Mesendoderm (in vitro differentiated cells): ENCODE data around the gene SMIM10L2A.

Experiments used
- DNase-seq: peaks from one replicate; pipeline ENCODE4 v3.0.0; 2013
- H2AK5ac ChIP-seq: 2 replicates; pipeline ENCODE4 v1.6.1; 2013; ENCODE audit warnings: low read length, inconsistent platforms
- H2BK120ac ChIP-seq: 2 replicates; pipeline ENCODE4 v1.6.1; 2013; ENCODE audit warnings: low read depth, mild to moderate bottlenecking, low read length, moderate library complexity, mixed read lengths
- H2BK15ac ChIP-seq: replicated peaks from 2 replicates; pipeline ENCODE4 v1.6.1; 2013; ENCODE audit warnings: low read depth, mild to moderate bottlenecking, moderate library complexity
- H2BK5ac ChIP-seq: 2 replicates; pipeline ENCODE4 v1.6.1; 2013; ENCODE audit warnings: low read length, inconsistent platforms
- H3K18ac ChIP-seq: 2 replicates; pipeline ENCODE4 v1.6.1; 2013; ENCODE audit warnings: mild to moderate bottlenecking, low read length, mixed read lengths
- H3K23ac ChIP-seq: one replicate; pipeline ENCODE4 v1.6.1; 2013; ENCODE audit warnings: low read length
- H3K27ac ChIP-seq: 2 replicates; pipeline ENCODE4 v1.5.1; 2013; ENCODE audit warnings: low read depth, mild to moderate bottlenecking, inconsistent platforms, low read length, moderate library complexity
- H3K27me3 ChIP-seq: 2 replicates; pipeline ENCODE4 v1.6.1; 2013; ENCODE audit warnings: low read length, control low read depth, mild to moderate bottlenecking, inconsistent platforms; ENCODE audit not compliant: insufficient read depth, poor library complexity
- H3K36me3 ChIP-seq: 2 replicates; pipeline ENCODE4 v1.6.1; 2013; ENCODE audit warnings: low read length, inconsistent platforms; ENCODE audit not compliant: control insufficient read depth, insufficient read depth
- H3K4ac ChIP-seq: one replicate; pipeline ENCODE4 v1.6.1; 2013; ENCODE audit warnings: low read depth, mild to moderate bottlenecking, low read length, moderate library complexity
- H3K4me1 ChIP-seq: 2 replicates; pipeline ENCODE4 v1.6.1; 2013; ENCODE audit warnings: low read depth, low read length, inconsistent platforms; ENCODE audit not compliant: control insufficient read depth
- H3K4me2 ChIP-seq: 2 replicates; pipeline ENCODE4 v1.6.1; 2013; ENCODE audit warnings: low read length
- H3K4me3 ChIP-seq: 2 replicates; pipeline ENCODE4 v1.5.1; 2013; ENCODE audit warnings: mild to moderate bottlenecking, low read length
- H3K56ac ChIP-seq: one replicate; pipeline ENCODE4 v1.6.1; 2013; ENCODE audit warnings: low read length
- H3K79me1 ChIP-seq: 2 replicates; pipeline ENCODE4 v1.6.1; 2013; ENCODE audit warnings: low read length, inconsistent platforms
- H3K79me2 ChIP-seq: 2 replicates; pipeline ENCODE4 v1.6.1; 2013; ENCODE audit warnings: mild to moderate bottlenecking, low read length; ENCODE audit not compliant: control insufficient read depth, insufficient read depth
- H3K9ac ChIP-seq: 2 replicates; pipeline ENCODE4 v1.6.1; 2013; ENCODE audit warnings: low read length, inconsistent platforms
- H4K5ac ChIP-seq: one replicate; pipeline ENCODE4 v1.6.1; 2013; ENCODE audit warnings: low read length
- H4K8ac ChIP-seq: one replicate; pipeline ENCODE4 v1.6.1; 2013; ENCODE audit warnings: low read depth, mild to moderate bottlenecking, control low read depth, low read length, moderate library complexity
- WGBS: extraction: QIAGEN DNeasy Blood & Tissue Kit; methylation state at CpG from one replicate; pipeline ENCODE4 v1.1.7; 2013; ENCODE audit warnings: low lambda C conversion rate, missing lambda C conversion rate; ENCODE audit not compliant: insufficient coverage; ENCODE audit errors: extremely low coverage; 5-methylcytosine and 5-hydroxymethylcytosine counted together

SMIM10L2A gene

GRCh38 chrX:135388841-135389240, 32.9 kb upstream of the SMIM10L2A start:
- H2AK5ac ChIP-seq = no peak overlapping the region
- no peak overlapping the region for H3K23ac ChIP-seq
- H3K9ac ChIP-seq = no peak overlapping the region
- H4K5ac ChIP-seq = no peak overlapping the region
- H3K4me1 ChIP-seq = no peaks in the 10 kb centered on the region
- H2BK15ac ChIP-seq = no peak overlapping the region
- no peak overlapping the region for H3K4ac ChIP-seq
- no peak overlapping the region for H3K56ac ChIP-seq
- no peak overlapping the region for H3K18ac ChIP-seq
- no peak overlapping the region for H3K4me2 ChIP-seq
- H3K36me3 ChIP-seq = no peaks in the 10 kb centered on the region
- no peak overlapping the region for H2BK5ac ChIP-seq
- no peaks in the 10 kb centered on the region for H3K27me3 ChIP-seq
- H3K4me3 ChIP-seq = no peak overlapping the region
- H3K79me1 ChIP-seq = no peaks in the 10 kb centered on the region
- H2BK120ac ChIP-seq = no peak overlapping the region
- no peak overlapping the region for H4K8ac ChIP-seq
- no CpG with 5 or more reads among the region's 2 CpGs for WGBS
- H3K27ac ChIP-seq = no peak overlapping the region
- DNase-seq = no peak
- H3K79me2 ChIP-seq = no peaks in the 10 kb centered on the region

GRCh38 chrX:135389243-135389642, 32.5 kb upstream of the SMIM10L2A start:
- Histone ChIP-seq H4K5ac (no peak overlapping the region), H3K4me2 (no peak overlapping the region), H3K23ac (no peak overlapping the region), H4K8ac (no peak overlapping the region), H3K79me1 (no peaks in the 10 kb centered on the region), H2BK120ac (no peak overlapping the region), H2BK5ac (no peak overlapping the region), H3K27ac (no peak overlapping the region), H2BK15ac (no peak overlapping the region), H3K79me2 (no peaks in the 10 kb centered on the region), H2AK5ac (no peak overlapping the region), H3K27me3 (no peaks in the 10 kb centered on the region), H3K36me3 (no peaks in the 10 kb centered on the region), H3K56ac (no peak overlapping the region), H3K4me1 (no peaks in the 10 kb centered on the region), H3K9ac (no peak overlapping the region), H3K4ac (no peak overlapping the region), H3K4me3 (no peak overlapping the region), H3K18ac (no peak overlapping the region)
- WGBS = no CpG with 5 or more reads among the region's 1 CpG
- DNase-seq = no peak

- H3K56ac ChIP-seq = no peak overlapping the region
- DNase-seq = peak; percentile 76
- no peak overlapping the region for H4K8ac ChIP-seq
- H4K5ac ChIP-seq = no peak overlapping the region
- no peaks in the 10 kb centered on the region for H3K79me2 ChIP-seq
- no peak overlapping the region for H2BK5ac ChIP-seq
- H3K4me3 ChIP-seq = no peak overlapping the region
- H3K27me3 ChIP-seq = no peaks in the 10 kb centered on the region
- no peak overlapping the region for H3K18ac ChIP-seq
- H2AK5ac ChIP-seq = no peak overlapping the region
- H2BK120ac ChIP-seq = no peak overlapping the region
- no peak overlapping the region for H3K23ac ChIP-seq
- no peaks in the 10 kb centered on the region for H3K79me1 ChIP-seq
- no peaks in the 10 kb centered on the region for H3K36me3 ChIP-seq
- H3K9ac ChIP-seq = no peak overlapping the region
- H3K4me2 ChIP-seq = no peak overlapping the region
- WGBS = no CpG with 5 or more reads among the region's 2 CpGs
- H3K27ac ChIP-seq = no peak overlapping the region
- no peak overlapping the region for H2BK15ac ChIP-seq
- no peak overlapping the region for H3K4ac ChIP-seq
- H3K4me1 ChIP-seq = no peaks in the 10 kb centered on the region
Measured at GRCh38 chrX:135389717-135390116, 32.0 kb upstream of the SMIM10L2A start.

GRCh38 chrX:135391734-135392133, 30.0 kb upstream of the SMIM10L2A start:
- Histone ChIP-seq H3K23ac (no peak overlapping the region), H3K56ac (no peak overlapping the region), H4K8ac (no peak overlapping the region), H3K18ac (no peak overlapping the region), H2BK120ac (no peak overlapping the region), H3K79me1 (no peaks in the 10 kb centered on the region), H2BK15ac (no peak overlapping the region), H3K4ac (no peak overlapping the region), H3K4me1 (no peaks in the 10 kb centered on the region), H2BK5ac (no peak overlapping the region), H2AK5ac (no peak overlapping the region), H3K4me3 (no peak overlapping the region), H4K5ac (no peak overlapping the region), H3K27ac (no peak overlapping the region), H3K79me2 (no peaks in the 10 kb centered on the region), H3K4me2 (no peak overlapping the region), H3K27me3 (no peaks in the 10 kb centered on the region), H3K9ac (no peak overlapping the region), H3K36me3 (no peaks in the 10 kb centered on the region)
- no peak for DNase-seq
- no CpG with 5 or more reads among the region's 7 CpGs for WGBS

GRCh38 chrX:135393051-135393450, 28.7 kb upstream of the SMIM10L2A start:
- no peak for DNase-seq
- Histone ChIP-seq H4K8ac (no peak overlapping the region), H3K9ac (no peak overlapping the region), H3K79me1 (no peaks in the 10 kb centered on the region), H3K36me3 (no peaks in the 10 kb centered on the region), H4K5ac (no peak overlapping the region), H3K79me2 (no peaks in the 10 kb centered on the region), H3K18ac (no peak overlapping the region), H2BK5ac (no peak overlapping the region), H2BK120ac (no peak overlapping the region), H3K4me3 (no peak overlapping the region), H3K23ac (no peak overlapping the region), H2AK5ac (no peak overlapping the region), H3K4me2 (no peak overlapping the region), H3K27ac (no peak overlapping the region), H3K56ac (no peak overlapping the region), H2BK15ac (no peak overlapping the region), H3K4ac (no peak overlapping the region), H3K4me1 (no peaks in the 10 kb centered on the region), H3K27me3 (no peaks in the 10 kb centered on the region)
- no CpG with 5 or more reads among the region's 5 CpGs for WGBS

- H3K23ac ChIP-seq = no peak overlapping the region
- H3K56ac ChIP-seq = no peak overlapping the region
- H3K4ac ChIP-seq = no peak overlapping the region
- H3K79me2 ChIP-seq = no peaks in the 10 kb centered on the region
- H3K4me1 ChIP-seq = no peaks in the 10 kb centered on the region
- no peak overlapping the region for H2BK120ac ChIP-seq
- H3K18ac ChIP-seq = no peak overlapping the region
- DNase-seq = no peak
- no CpG with 5 or more reads among the region's 6 CpGs for WGBS
- no peak overlapping the region for H4K8ac ChIP-seq
- no peak overlapping the region for H4K5ac ChIP-seq
- H3K4me3 ChIP-seq = no peak overlapping the region
- no peak overlapping the region for H3K9ac ChIP-seq
- H2BK5ac ChIP-seq = no peak overlapping the region
- H3K79me1 ChIP-seq = no peaks in the 10 kb centered on the region
- H3K36me3 ChIP-seq = no peaks in the 10 kb centered on the region
- no peak overlapping the region for H3K27ac ChIP-seq
- no peak overlapping the region for H2BK15ac ChIP-seq
- H3K27me3 ChIP-seq = no peaks in the 10 kb centered on the region
- no peak overlapping the region for H2AK5ac ChIP-seq
- no peak overlapping the region for H3K4me2 ChIP-seq
Measured at GRCh38 chrX:135395064-135395463, 26.7 kb upstream of the SMIM10L2A start.
